ENCODE measurements around the gene SCIN. TPM values are rescaled to one million over a fixed set of nuclear protein-coding genes. Genes with fewer than 3 reads are reported as not detected.

Gene SCIN
- polyA plus RNA-seq, 3 donors = 0.39 to 2.4 (median 2.3) TPM

DNA sequence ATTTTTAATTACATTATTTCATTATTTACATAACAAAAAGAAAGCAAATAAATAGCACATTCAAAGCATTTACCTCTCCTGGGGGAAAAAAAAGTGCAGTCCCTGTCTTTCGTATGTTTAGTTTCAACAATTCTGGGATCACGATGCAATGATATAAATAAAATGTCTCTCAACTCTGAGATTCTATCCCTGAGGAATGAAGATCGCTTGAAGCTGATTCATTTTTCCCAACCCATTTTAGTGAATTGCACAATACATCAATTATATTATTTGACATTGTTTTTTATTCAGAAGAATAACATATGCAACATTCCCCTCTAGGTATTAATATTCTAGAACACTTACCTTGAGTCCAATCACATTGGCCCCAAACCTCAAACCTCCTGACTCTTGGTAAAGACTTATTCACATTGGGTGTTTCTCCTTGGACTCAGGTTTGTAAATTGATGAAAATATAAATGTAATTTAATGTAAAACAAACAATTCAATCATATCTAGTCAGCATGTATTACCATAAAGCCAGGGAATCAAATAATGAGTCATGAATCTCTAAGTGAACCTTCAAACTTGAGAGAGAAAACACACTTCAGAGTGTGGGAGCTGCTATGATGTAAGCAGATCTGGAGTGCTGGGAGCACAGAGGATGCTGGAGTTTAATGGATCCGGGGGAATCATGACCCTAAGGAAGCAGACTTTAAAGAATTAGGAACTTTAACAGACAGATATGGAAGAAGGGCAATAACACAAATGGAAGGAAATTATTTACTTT is 5.3 kb upstream of the SCIN start:
- WGBS, 3 donors = 66 to 83% (median 73%) methylated on average over 4 of the region's 4 CpGs
- H3K27ac ChIP-seq (ENCODE audit: low read depth, low read length) = no peak overlapping the region

DNA sequence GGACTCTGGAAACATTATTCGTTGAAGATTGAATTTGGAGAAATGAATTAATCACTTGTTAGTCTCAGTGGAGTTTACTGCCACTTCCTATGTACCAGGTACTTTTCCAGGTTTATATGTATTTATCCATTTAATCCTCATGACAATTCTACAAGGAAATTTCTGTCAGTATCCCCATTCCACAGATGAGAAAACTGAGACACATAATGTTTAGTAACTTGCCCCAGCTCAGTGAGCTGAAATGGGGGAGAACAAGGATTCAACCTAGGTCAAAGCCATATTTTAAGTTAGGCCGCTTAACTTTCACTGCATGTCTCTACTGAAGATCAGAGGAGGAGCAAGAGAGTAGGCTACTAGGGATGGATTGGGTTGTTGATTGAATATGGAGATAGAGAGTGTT is 4.6 kb upstream of the SCIN start:
- H3K27ac ChIP-seq (ENCODE audit: low read depth, low read length) = no peak overlapping the region
- WGBS, 3 donors = 86 to 95% (median 89%) methylated on average over 2 of the region's 2 CpGs

DNA sequence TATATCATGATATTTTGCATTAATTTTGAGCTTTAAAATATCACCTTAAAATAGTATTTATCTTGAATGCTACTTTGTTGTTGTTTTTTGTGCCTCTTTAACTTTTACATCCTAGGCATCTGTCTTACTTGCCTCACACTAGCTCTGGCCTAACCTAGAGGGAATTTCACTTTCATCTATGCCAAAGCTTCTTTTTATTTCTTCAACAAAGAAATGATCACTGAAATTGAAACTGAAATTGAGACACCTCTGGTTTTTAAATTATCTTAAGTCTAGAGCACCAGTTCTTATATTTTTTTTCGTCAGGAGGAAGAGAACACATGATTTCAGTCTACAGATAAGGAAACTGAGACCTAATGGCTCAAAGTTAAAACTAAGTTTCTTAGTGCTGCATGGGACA is 3.5 kb upstream of the SCIN start:
- H3K27ac ChIP-seq (ENCODE audit: low read depth, low read length) = no peak overlapping the region
- 44 to 57% (median 53%) methylated on average over 1 of the region's 1 CpG for WGBS, 3 donors

GRCh38 chr7:12569673-12570072 is 847 bp upstream of the SCIN start:
- 26 to 38% (median 34%) methylated on average over 5 of the region's 5 CpGs for WGBS, 3 donors
- no peak overlapping the region for H3K27ac ChIP-seq (ENCODE audit: low read depth, low read length)

- 6 to 7% (median 7%) methylated on average over 10 of the region's 10 CpGs for WGBS, 3 donors
These were observed 369 bp upstream of the SCIN start for GRCh38 chr7:12570168-12570533.

GRCh38 chr7:12571691-12572090 is 1.2 kb downstream of the SCIN start:
- 77 to 87% (median 80%) methylated on average over 5 of the region's 5 CpGs for WGBS, 3 donors
- H3K27ac ChIP-seq (ENCODE audit: low read depth, low read length) = no peak overlapping the region

More at GRCh38 chr7:12570168-12570533, 369 bp upstream of the SCIN start:
- H3K27ac ChIP-seq (ENCODE audit: low read depth, low read length) = no peak overlapping the region

GRCh38 chr7:12572941-12573575 is 2.5 kb downstream of the SCIN start:
- WGBS, 3 donors = 14 to 70% (median 33%) methylated on average over 2 of the region's 2 CpGs
- no peak overlapping the region for H3K27ac ChIP-seq (ENCODE audit: low read depth, low read length)

DNA sequence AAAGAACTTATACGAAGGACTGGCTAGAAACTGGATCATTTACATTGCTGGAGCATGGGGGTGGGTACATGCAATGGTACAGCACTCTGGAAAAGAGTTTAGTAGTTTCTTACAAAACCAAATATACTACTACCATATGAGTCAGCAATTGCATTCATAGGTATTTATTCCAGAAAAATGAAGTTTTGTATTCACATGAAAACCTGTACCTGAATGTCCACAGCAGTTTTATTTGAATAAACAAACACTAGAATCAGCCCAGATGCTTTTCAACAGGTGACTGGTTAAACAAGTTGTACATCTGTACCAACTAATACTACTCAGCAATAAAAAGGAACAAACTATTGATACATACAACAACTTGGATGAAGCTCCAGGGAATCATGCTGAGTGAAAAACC is 3.4 kb downstream of the SCIN start:
- WGBS, 3 donors = 84 to 97% (median 89%) methylated on average over 1 of the region's 1 CpG
- H3K27ac ChIP-seq (ENCODE audit: low read depth, low read length) = no peak overlapping the region

GRCh38 chr7:12578930-12579640 is 8.6 kb downstream of the SCIN start:
- 76 to 88% (median 86%) methylated on average over 8 of the region's 8 CpGs for WGBS, 3 donors
- H3K27ac ChIP-seq (ENCODE audit: low read depth, low read length) = no peak overlapping the region

DNA sequence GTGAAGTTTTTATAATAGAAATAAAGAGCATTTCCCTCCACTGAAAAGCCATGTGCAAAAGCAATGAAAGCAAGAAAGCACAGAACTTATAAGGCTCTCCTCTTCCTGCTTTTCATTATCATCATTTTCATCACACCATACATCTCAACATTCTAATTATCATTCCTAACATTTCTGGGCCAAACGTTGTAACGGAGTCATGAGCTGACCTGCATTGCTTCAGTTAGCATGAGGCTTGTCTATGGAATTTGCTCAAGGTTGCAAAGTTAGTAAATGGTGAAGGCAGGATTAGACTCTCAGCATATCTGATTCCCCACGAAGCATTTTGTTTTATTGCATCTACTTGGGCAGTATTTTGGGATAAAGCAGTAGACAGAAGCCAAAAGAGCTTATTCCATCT is 11.4 kb downstream of the SCIN start:
- H3K27ac ChIP-seq (ENCODE audit: low read depth, low read length) = no peak overlapping the region
- WGBS, 3 donors = 42 to 71% (median 69%) methylated on average over 3 of the region's 3 CpGs

DNA sequence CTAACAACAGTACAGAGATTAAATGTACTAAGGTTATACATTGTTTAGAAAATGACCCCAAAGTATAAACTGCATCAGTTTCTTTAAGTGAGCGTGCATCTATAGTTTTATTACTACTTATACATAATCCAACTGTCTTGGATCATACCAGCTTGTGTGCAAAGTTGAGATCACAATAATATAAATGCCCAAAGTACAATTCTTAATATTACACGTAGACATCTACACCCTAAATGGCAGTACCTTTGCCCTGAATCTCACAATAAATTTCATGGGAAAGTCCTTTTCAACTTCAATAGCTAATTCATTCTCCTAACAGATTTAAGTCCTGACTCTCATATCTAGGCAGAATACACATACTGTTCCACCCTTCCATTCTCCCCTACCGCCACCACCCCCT is 11.8 kb downstream of the SCIN start:
- H3K27ac ChIP-seq (ENCODE audit: low read depth, low read length) = no peak overlapping the region
- WGBS, 3 donors = 87 to 91% (median 88%) methylated on average over 3 of the region's 3 CpGs

DNA sequence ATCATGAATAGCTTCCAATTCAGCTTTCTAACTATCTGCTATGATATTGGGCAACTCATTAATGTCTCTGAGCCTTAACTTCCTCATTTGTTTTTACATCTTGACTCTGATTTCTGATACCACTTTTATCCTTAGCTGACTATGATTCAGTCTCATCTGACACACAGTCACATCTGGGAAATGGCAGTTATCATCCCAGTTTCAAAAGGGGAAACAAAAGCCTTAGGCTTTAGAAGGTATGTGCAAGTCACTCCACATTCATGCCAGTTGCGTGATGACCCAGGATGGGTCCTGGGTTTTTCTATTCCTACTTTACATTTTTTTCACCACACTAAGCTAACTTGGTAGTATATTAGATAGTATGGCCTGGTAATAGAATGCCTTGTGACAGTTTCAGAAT is 12.7 kb downstream of the SCIN start:
- 84 to 90% (median 87%) methylated on average over 1 of the region's 1 CpG for WGBS, 3 donors
- no peak overlapping the region for H3K27ac ChIP-seq (ENCODE audit: low read depth, low read length)

DNA sequence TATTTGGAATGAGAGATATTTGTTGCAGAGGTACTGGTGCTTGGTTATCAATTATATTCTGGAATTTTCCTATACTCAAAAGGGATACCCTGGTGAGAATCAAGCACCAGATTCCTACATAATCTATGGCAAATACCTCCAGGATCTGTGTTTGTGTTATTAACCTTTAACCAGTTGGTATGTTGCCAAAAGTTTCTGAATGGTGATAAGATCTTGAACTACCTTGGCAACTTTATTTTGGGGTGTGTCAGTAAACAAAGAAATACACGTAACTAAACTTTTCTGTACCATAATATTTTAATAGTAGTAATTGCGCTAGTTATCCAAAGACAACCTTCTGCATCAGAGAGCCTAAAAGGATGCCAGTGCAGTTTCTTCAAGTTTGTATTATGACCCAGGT is 13.4 kb downstream of the SCIN start:
- no peak overlapping the region for H3K27ac ChIP-seq (ENCODE audit: low read depth, low read length)
- 43 to 84% (median 77%) methylated on average over 2 of the region's 2 CpGs for WGBS, 3 donors

DNA sequence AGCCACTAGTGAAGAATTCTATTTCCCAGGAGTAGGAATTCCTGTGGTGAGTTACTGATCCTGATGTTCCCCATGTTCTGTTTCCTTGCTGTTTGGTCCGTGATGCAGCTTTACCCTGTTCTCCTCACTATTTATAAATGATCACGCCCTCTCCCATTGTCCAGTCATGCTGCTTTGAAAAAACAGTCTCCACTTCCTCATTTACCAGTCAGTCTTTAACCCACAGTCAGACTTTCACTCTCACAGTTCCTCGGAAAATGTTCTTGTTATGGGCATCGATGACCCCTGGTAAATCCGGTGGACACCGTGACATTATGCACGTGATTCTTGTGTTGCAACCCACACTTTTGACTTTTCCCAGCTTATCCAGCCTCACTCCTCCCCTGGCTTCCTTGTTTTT is 14.4 kb downstream of the SCIN start:
- WGBS, 3 donors = 39 to 84% (median 54%) methylated on average over 7 of the region's 7 CpGs
- H3K27ac ChIP-seq (ENCODE audit: low read depth, low read length) = no peak overlapping the region

DNA sequence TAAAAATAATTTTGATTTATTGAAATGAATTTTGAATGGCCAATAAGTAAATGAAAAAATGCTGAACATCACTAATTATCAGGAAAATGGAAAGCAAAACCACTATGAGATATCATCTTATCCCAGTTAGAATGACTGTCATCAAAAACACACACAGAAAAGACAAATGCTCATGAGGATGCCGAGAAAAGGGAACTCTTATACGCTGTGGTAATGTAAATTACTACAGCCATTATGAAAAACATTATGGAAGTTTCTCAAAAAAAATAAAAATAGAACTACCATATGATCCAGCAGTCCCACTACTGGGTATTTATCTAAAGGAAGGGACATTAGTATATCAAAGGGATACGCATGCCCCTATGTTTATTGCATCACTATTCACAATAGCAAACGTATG is 15.8 kb downstream of the SCIN start:
- WGBS, 3 donors = 78 to 82% (median 81%) methylated on average over 4 of the region's 4 CpGs

DNA sequence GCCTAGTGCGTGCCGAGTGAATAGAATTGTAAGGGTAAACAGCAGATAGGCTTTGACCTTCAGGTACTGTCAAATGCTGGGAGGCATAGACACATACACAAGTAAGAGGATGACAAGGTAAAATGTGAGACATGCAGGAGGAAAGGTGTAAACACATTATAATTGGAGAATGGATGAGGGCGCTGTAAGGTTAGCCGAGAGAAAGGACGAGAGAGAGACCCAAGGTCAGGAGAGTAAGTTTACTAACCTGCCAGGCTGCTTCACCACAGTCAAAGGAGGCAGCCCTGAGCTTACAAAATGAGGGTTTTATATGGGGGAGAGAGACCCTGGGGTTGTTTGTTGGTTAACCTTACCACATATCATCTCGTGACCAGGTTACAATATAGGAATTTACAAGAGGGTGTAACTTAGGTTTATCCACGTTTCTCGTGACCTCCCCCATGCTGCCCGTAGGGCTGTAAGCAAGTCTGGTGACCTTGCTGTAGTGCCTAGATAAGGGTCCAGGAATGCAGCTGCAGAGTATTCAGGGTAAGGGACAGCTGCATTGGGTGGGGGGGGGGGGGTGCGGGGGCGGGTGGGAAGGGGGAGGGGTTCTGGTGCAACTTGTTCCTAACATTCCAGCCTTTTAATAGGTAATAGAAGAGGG is 17.9 kb downstream of the SCIN start:
- no peak overlapping the region for H3K27ac ChIP-seq (ENCODE audit: low read depth, low read length)
- 87 to 96% (median 95%) methylated on average over 9 to 11 of the region's 11 CpGs for WGBS, 3 donors

More for the DNA sequence above, 15.8 kb downstream of the SCIN start:
- no peak overlapping the region for H3K27ac ChIP-seq (ENCODE audit: low read depth, low read length)

DNA sequence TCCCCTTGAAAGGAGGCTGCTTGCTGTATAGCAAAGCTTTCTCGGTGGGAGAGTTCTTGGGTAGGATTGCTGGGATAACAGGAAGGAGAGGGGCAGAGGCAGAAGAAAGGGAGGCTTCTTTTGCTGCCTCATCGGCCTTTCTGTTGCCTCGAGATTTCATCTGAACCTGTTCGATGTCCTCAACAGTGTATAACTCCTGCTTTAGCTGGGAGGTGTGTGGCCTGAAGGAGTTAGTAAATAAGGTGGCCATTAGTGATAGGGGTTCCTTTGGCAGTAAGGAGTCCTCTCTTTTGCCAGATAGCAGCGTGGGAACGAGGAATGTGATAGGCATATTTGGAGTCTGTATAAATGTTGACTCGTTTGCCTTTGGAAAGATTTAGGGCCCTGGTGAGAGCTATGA is 20.0 kb downstream of the SCIN start:
- WGBS, 3 donors = 67 to 87% (median 85%) methylated on average over 7 of the region's 7 CpGs
- no peak overlapping the region for H3K27ac ChIP-seq (ENCODE audit: low read depth, low read length)

GRCh38 chr7:12594122-12594897 is 23.8 kb downstream of the SCIN start:
- WGBS, 3 donors = 93 to 95% (median 95%) methylated on average over 24 of the region's 24 CpGs
- H3K27ac ChIP-seq (ENCODE audit: low read depth, low read length) = no peak overlapping the region

Measured in adipose tissue (tissue), 3 donors.